Measurements from ENCODE around the gene BATF. TPM values are rescaled to one million over a fixed set of nuclear protein-coding genes. Genes with fewer than 3 reads are reported as not detected.

The BATF gene
- total and polyA plus RNA-seq, 2 of the 8 experiments (the other 6 are each of a cell fraction or from before 2014, with no cell fraction given): not detected

DNA sequence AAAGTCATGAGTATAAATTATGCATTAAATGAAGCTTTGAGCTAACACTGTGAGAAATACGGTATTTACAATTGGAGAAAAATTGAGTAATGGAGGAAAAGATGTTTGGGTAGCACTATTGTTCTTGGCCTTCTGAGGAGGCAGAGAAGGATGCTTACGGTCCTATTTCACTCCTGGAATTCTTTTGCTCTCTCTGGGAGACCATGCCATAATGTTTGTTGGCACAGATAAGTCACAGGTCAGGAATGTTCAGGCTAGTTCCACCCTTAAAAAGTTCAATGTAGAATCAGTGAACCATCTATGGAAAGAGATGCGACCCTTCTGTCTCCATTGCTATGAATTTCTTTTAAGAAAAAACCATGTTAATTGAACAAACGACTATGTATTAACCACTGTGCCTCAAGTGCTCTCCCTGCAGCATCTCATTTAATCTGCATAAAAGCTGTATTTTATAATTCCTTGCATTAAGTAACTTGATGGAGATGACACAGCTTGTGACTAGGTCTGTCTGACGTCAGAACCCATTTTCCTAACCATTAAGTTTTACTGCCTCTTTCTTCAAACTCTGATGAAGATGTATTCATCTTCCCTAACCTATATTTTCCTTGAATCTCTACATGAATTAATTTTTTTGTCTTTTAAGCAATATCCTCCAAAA lies 9.5 kb downstream of the BATF start:
- Histone ChIP-seq H3K23ac (ENCODE audit: insufficient read length) (no peak overlapping the region), H3K79me1 (ENCODE audit: low read depth, low read length) (no peaks in the 10 kb centered on the region), H4K5ac (ENCODE audit: insufficient read length, low read depth, low read length) (no peak overlapping the region), H4K8ac (ENCODE audit: extremely low read depth, insufficient read depth, low read length) (no peak overlapping the region), H3K4me3 (ENCODE audit: extremely low read depth in 1 of 4, insufficient read depth in 2 of 4, low read depth in 3 of 4, low read length in 4 of 4) (no peak overlapping the region), H3K79me2 (ENCODE audit: control insufficient read depth in 1 of 2, insufficient read depth in 2 of 2, low read length in 2 of 2) (no peaks in the 10 kb centered on the region), H2BK120ac (replicated peaks; ENCODE audit: low read depth, low read length) (no peak overlapping the region), H3K56ac (replicated peaks; ENCODE audit: insufficient read length, low read depth, low read length) (no peak overlapping the region), H3K4ac (replicated peaks; ENCODE audit: insufficient read length, low read depth, low read length) (no peak overlapping the region), H2BK12ac (ENCODE audit: low read depth, low read length) (no peak overlapping the region), H2BK15ac (ENCODE audit: low read length) (no peak overlapping the region), H3K27me3 (replicated peaks in 1 of 4; ENCODE audit: control insufficient read depth in 3 of 4, extremely low read depth in 1 of 4, insufficient read depth in 3 of 4, low read length in 3 of 4) (no peaks in the 10 kb centered on the region), H3K4me2 (ENCODE audit: insufficient read depth in 1 of 2, low read depth in 2 of 2, low read length in 2 of 2) (no peak overlapping the region), H2BK5ac (ENCODE audit: low read depth, low read length) (no peak overlapping the region), H3K9me3 (ENCODE audit: insufficient read depth in 2 of 2, low read depth in 1 of 2, low read length in 1 of 2) (no peaks in the 10 kb centered on the region), H2AFZ (ENCODE audit: low read length) (no peak overlapping the region), H4K20me1 (replicated peaks in 1 of 2; ENCODE audit: control insufficient read depth in 1 of 2, insufficient read depth in 2 of 2, low read length in 2 of 2) (no peaks in the 10 kb centered on the region), H2BK20ac (ENCODE audit: low read length) (no peak overlapping the region), H3K9ac (replicated peaks in 1 of 4; ENCODE audit: extremely low read depth in 1 of 4, low read depth in 3 of 4, low read length in 3 of 4) (no peak overlapping the region), H4K91ac (replicated peaks; ENCODE audit: insufficient read length, low read length) (no peak overlapping the region), H3K36me3 (ENCODE audit: control insufficient read depth in 2 of 4, insufficient read depth in 4 of 4, low read length in 3 of 4) (no peaks in the 10 kb centered on the region), H3K23me2 (ENCODE audit: low read depth, low read length) (no peaks in the 10 kb centered on the region), H3K14ac (ENCODE audit: insufficient read length) (no peak overlapping the region), H3K4me1 (replicated peaks in 1 of 4; ENCODE audit: control insufficient read depth in 3 of 4, insufficient read depth in 4 of 4, low read length in 3 of 4) (no peaks in the 10 kb centered on the region), H3K18ac (ENCODE audit: extremely low read depth, low read length) (no peak overlapping the region), H3K27ac (ENCODE audit: low read depth, low read length) (no peak overlapping the region), H2AK5ac (ENCODE audit: low read depth, low read length) (no peak overlapping the region)
- DNase-seq (ENCODE audit: low read depth in 1 of 2, low spot score in 2 of 2) (no peak), FAIRE-seq (no peak)
- POLR2A ChIA-PET (ENCODE audit: partially characterized antibody): interaction anchor here (1.8 kb wide), 1 partner anchor 29 kb away, joined by 4 read pairs; no protein-coding TSS in a partner anchor
- 86% methylated on average over 5 of the region's 5 CpGs; no CpG with 5 or more reads in 1 of the 2 experiments for WGBS, 2 experiments (ENCODE audit: extremely low coverage in 1 of 2, insufficient coverage in 1 of 2, insufficient read length in 1 of 2, insufficient replicate concordance in 2 of 2, low coverage in 1 of 2, low lambda C conversion rate in 2 of 2, missing lambda C conversion rate in 1 of 2)
- CTCF ChIA-PET (ENCODE audit: partially characterized antibody): interaction anchor here (0.8 to 2.0 kb wide), 4 partner anchors 13 to 46 kb away, joined by 3 to 7 read pairs (median 4); no protein-coding TSS in a partner anchor
- TF ChIP-seq CREB1 (IDR thresholded peaks at IDR 0.05) (no peak), MAFK (IDR thresholded peaks at IDR 0.05; ENCODE audit: low read depth, low read length) (no peak), KDM1A (IDR thresholded peaks at IDR 0.05; ENCODE audit: borderline replicate concordance, low read length) (no peak), EGR1 (IDR thresholded peaks at IDR 0.05; ENCODE audit: borderline replicate concordance, low read depth, low read length) (no peak), CBX5 (IDR thresholded peaks at IDR 0.05; ENCODE audit: low read depth, low read length) (no peak), RNF2 (IDR thresholded peaks at IDR 0.05; ENCODE audit: borderline replicate concordance, low read depth, low read length, missing control alignments, poor library complexity, severe bottlenecking) (no peak), JUND (IDR thresholded peaks at IDR 0.05; ENCODE audit: low read length) (no peak), KDM4A (IDR thresholded peaks at IDR 0.05; ENCODE audit: low read depth, low read length, severe bottlenecking) (no peak), TAF1 (IDR thresholded peaks at IDR 0.05; ENCODE audit: low read depth, low read length) (no peak), RBBP5 (IDR thresholded peaks at IDR 0.05; ENCODE audit: borderline replicate concordance, low read depth, low read length) (no peak)
- TF ChIP-seq, protein P1, sequence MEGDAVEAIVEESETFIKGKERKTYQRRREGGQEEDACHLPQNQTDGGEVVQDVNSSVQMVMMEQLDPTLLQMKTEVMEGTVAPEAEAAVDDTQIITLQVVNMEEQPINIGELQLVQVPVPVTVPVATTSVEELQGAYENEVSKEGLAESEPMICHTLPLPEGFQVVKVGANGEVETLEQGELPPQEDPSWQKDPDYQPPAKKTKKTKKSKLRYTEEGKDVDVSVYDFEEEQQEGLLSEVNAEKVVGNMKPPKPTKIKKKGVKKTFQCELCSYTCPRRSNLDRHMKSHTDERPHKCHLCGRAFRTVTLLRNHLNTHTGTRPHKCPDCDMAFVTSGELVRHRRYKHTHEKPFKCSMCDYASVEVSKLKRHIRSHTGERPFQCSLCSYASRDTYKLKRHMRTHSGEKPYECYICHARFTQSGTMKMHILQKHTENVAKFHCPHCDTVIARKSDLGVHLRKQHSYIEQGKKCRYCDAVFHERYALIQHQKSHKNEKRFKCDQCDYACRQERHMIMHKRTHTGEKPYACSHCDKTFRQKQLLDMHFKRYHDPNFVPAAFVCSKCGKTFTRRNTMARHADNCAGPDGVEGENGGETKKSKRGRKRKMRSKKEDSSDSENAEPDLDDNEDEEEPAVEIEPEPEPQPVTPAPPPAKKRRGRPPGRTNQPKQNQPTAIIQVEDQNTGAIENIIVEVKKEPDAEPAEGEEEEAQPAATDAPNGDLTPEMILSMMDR (IDR thresholded peaks at IDR 0.05; ENCODE audit: control extremely low read depth in 1 of 3, insufficient read depth in 1 of 3, low read depth in 1 of 3, low read length in 3 of 3): no peak

Measured in H1 (cell line).